Activated CD4-positive, alpha-beta memory T cell treated with anti-CD3 and anti-CD28 coated beads for 36 hours (primary cell): ENCODE data around the gene CNKSR3. TPM values are rescaled to one million over a fixed set of nuclear protein-coding genes. Genes with fewer than 3 reads are reported as not detected.

Experiments
- CTCF ChIA-PET: fragments of 350-600 bp; sonication (Branson Sonifier 250); formaldehyde crosslinking; loops from one replicate; lab custom pipeline; 2021; ENCODE audit warnings: antibody characterized with exemption, inconsistent platforms; lab: Charles Lee
- POLR2A ChIA-PET: fragments of 350-600 bp; sonication (Branson Sonifier 250); formaldehyde crosslinking; loops from one replicate; lab custom pipeline; 2021; ENCODE audit warnings: antibody characterized with exemption; lab: Charles Lee
- DNase-seq: peaks from one replicate; pipeline ENCODE4 v3.0.0-alpha.2; 2020
- H3K27ac Mint-ChIP-seq: one replicate; pipeline ENCODE4 v1.8.0; 2021; ENCODE audit warnings: mixed read lengths
- H3K27me3 Mint-ChIP-seq: one replicate; pipeline ENCODE4 v1.8.0; 2021; ENCODE audit warnings: mixed read lengths
- H3K36me3 Mint-ChIP-seq: one replicate; pipeline ENCODE4 v1.8.0; 2021; ENCODE audit warnings: mixed read lengths
- H3K4me1 Mint-ChIP-seq: one replicate; pipeline ENCODE4 v1.8.0; 2021; ENCODE audit warnings: low read depth, mixed read lengths
- H3K4me3 Mint-ChIP-seq: one replicate; pipeline ENCODE4 v1.8.0; 2021; ENCODE audit warnings: mild to moderate bottlenecking, mixed read lengths
- H3K9me3 Mint-ChIP-seq: one replicate; pipeline ENCODE4 v1.8.0; 2021; ENCODE audit warnings: mixed read lengths
- intact Hi-C: fragments of 100-400 bp; cut with micrococcal nuclease; formaldehyde crosslinking; loops from one replicate; pipeline ENCODE4 v1.15.1; 2023
- total RNA-seq, 2 experiments: library from RNA; stranded (reverse); gene quantifications; one replicate each; pipeline ENCODE4 v1.2.3, GENCODE V29; 2021

The CNKSR3 gene
- total RNA-seq, 2 experiments from 2014 or later, result 0.12 TPM

- Mint-ChIP-seq H3K36me3 (no peaks in the 10 kb centered on the region), H3K27ac (no peak overlapping the region), H3K27me3 (peaks cover 46% of the 10 kb centered on the region), H3K9me3 (no peaks in the 10 kb centered on the region), H3K4me1 (peaks cover 11% of the 10 kb centered on the region), H3K4me3 (no peak overlapping the region)
- intact Hi-C loops, result no loop called here
- DNase-seq, result no peak
- ChIA-PET POLR2A (no interaction called here), CTCF (no interaction called here)
Measured at GRCh38 chr6:154506991-154507898, 3.2 kb downstream of the CNKSR3 start.

GRCh38 chr6:154506582-154506981, 3.9 kb downstream of the CNKSR3 start:
- Mint-ChIP-seq H3K27me3 (peaks cover 40% of the 10 kb centered on the region), H3K36me3 (no peaks in the 10 kb centered on the region), H3K4me1 (peaks cover 8% of the 10 kb centered on the region), H3K9me3 (no peaks in the 10 kb centered on the region), H3K27ac (no peak overlapping the region), H3K4me3 (no peak overlapping the region)
- ChIA-PET POLR2A (no interaction called here), CTCF (no interaction called here)
- intact Hi-C loops, result no loop called here
- no peak for DNase-seq

GRCh38 chr6:154506108-154506507, 4.4 kb downstream of the CNKSR3 start:
- peaks cover 40% of the 10 kb centered on the region for H3K27me3 Mint-ChIP-seq
- ChIA-PET POLR2A (no interaction called here), CTCF (interaction anchor here (0.6 to 1.1 kb wide), 2 partner anchors 11 to 47 kb away, joined by 3 read pairs; no protein-coding TSS in a partner anchor)
- no peak overlapping the region for H3K4me3 Mint-ChIP-seq
- no peaks in the 10 kb centered on the region for H3K9me3 Mint-ChIP-seq
- H3K4me1 Mint-ChIP-seq, result peaks cover 11% of the 10 kb centered on the region
- no peaks in the 10 kb centered on the region for H3K36me3 Mint-ChIP-seq
- no peak overlapping the region for H3K27ac Mint-ChIP-seq
- intact Hi-C loops, result no loop called here
- no peak for DNase-seq

GRCh38 chr6:154504865-154505449, 5.5 kb downstream of the CNKSR3 start:
- Mint-ChIP-seq H3K36me3 (no peaks in the 10 kb centered on the region), H3K27ac (no peak overlapping the region), H3K9me3 (no peaks in the 10 kb centered on the region), H3K27me3 (peaks cover 36% of the 10 kb centered on the region), H3K4me1 (peaks cover 11% of the 10 kb centered on the region), H3K4me3 (no peak overlapping the region)
- intact Hi-C loops, result no loop called here
- ChIA-PET POLR2A (no interaction called here), CTCF (interaction anchor here (1.1 kb wide), 1 partner anchor 12 kb away, joined by 3 read pairs; no protein-coding TSS in a partner anchor)
- no peak for DNase-seq

- intact Hi-C loops, result no loop called here
Measured at GRCh38 chr6:154504102-154504501, 6.4 kb downstream of the CNKSR3 start.

GRCh38 chr6:154503658-154504057, 6.8 kb downstream of the CNKSR3 start:
- CTCF ChIA-PET, result interaction anchor here (1.2 kb wide), 1 partner anchor 12 kb away, joined by 3 read pairs; no protein-coding TSS in a partner anchor

More at GRCh38 chr6:154504102-154504501, 6.4 kb downstream of the CNKSR3 start:
- Mint-ChIP-seq H3K36me3 (no peaks in the 10 kb centered on the region), H3K27ac (no peak overlapping the region), H3K4me3 (no peak overlapping the region), H3K9me3 (no peaks in the 10 kb centered on the region), H3K4me1 (peaks cover 8% of the 10 kb centered on the region), H3K27me3 (peaks cover 35% of the 10 kb centered on the region)
- no peak for DNase-seq
- POLR2A ChIA-PET, result no interaction called here
- CTCF ChIA-PET, result interaction anchor here (1.2 kb wide), 1 partner anchor 12 kb away, joined by 3 read pairs; no protein-coding TSS in a partner anchor

GRCh38 chr6:154502553-154502952, 7.9 kb downstream of the CNKSR3 start:
- Mint-ChIP-seq H3K36me3 (no peaks in the 10 kb centered on the region), H3K4me3 (no peak overlapping the region), H3K27me3 (peaks cover 22% of the 10 kb centered on the region), H3K4me1 (peaks cover 4% of the 10 kb centered on the region), H3K9me3 (no peaks in the 10 kb centered on the region), H3K27ac (no peak overlapping the region)
- intact Hi-C loops, result no loop called here
- no peak for DNase-seq
- POLR2A ChIA-PET, result no interaction called here
- CTCF ChIA-PET, result no interaction called here

More at GRCh38 chr6:154503658-154504057, 6.8 kb downstream of the CNKSR3 start:
- intact Hi-C loops, result no loop called here
- no peak for DNase-seq
- Mint-ChIP-seq H3K27ac (no peak overlapping the region), H3K9me3 (no peaks in the 10 kb centered on the region), H3K27me3 (peaks cover 31% of the 10 kb centered on the region), H3K4me1 (peaks cover 4% of the 10 kb centered on the region), H3K36me3 (no peaks in the 10 kb centered on the region), H3K4me3 (no peak overlapping the region)
- POLR2A ChIA-PET, result no interaction called here

- Mint-ChIP-seq H3K36me3 (no peaks in the 10 kb centered on the region), H3K4me1 (peaks cover 4% of the 10 kb centered on the region), H3K27me3 (peaks cover 13% of the 10 kb centered on the region), H3K9me3 (no peaks in the 10 kb centered on the region), H3K4me3 (no peak overlapping the region), H3K27ac (no peak overlapping the region)
- CTCF ChIA-PET, result no interaction called here
- POLR2A ChIA-PET, result no interaction called here
- DNase-seq, result no peak
- intact Hi-C loops, result no loop called here
Measured at GRCh38 chr6:154501578-154501868, 9.0 kb downstream of the CNKSR3 start.

- H3K4me1 Mint-ChIP-seq, result peaks cover 4% of the 10 kb centered on the region
- peaks cover 11% of the 10 kb centered on the region for H3K27me3 Mint-ChIP-seq
- POLR2A ChIA-PET, result no interaction called here
Measured at GRCh38 chr6:154500769-154501577, 9.5 kb downstream of the CNKSR3 start.

GRCh38 chr6:154499855-154500589, 10.5 kb downstream of the CNKSR3 start:
- no peak for DNase-seq
- H3K27me3 Mint-ChIP-seq, result peaks cover 11% of the 10 kb centered on the region
- no peaks in the 10 kb centered on the region for H3K9me3 Mint-ChIP-seq
- peaks cover 4% of the 10 kb centered on the region for H3K4me1 Mint-ChIP-seq
- CTCF ChIA-PET, result interaction anchor here (1.2 kb wide), 1 partner anchor 11 kb away, joined by 3 read pairs; no protein-coding TSS in a partner anchor
- no peak overlapping the region for H3K27ac Mint-ChIP-seq
- POLR2A ChIA-PET, result no interaction called here
- intact Hi-C loops, result no loop called here
- no peak overlapping the region for H3K4me3 Mint-ChIP-seq
- no peaks in the 10 kb centered on the region for H3K36me3 Mint-ChIP-seq

More at GRCh38 chr6:154500769-154501577, 9.5 kb downstream of the CNKSR3 start:
- H3K27ac Mint-ChIP-seq, result no peak overlapping the region
- intact Hi-C loops, result no loop called here
- no peaks in the 10 kb centered on the region for H3K9me3 Mint-ChIP-seq
- no peak overlapping the region for H3K4me3 Mint-ChIP-seq
- H3K36me3 Mint-ChIP-seq, result no peaks in the 10 kb centered on the region
- no peak for DNase-seq
- CTCF ChIA-PET, result no interaction called here

- no peak for DNase-seq
- intact Hi-C loops, result no loop called here
- Mint-ChIP-seq H3K27ac (no peak overlapping the region), H3K9me3 (no peaks in the 10 kb centered on the region), H3K4me1 (peaks cover 4% of the 10 kb centered on the region), H3K4me3 (no peak overlapping the region), H3K27me3 (peaks cover 6% of the 10 kb centered on the region), H3K36me3 (no peaks in the 10 kb centered on the region)
- ChIA-PET POLR2A (no interaction called here), CTCF (interaction anchor here (1.2 kb wide), 2 partner anchors 13 to 222 kb away, joined by 3 read pairs; no protein-coding TSS in a partner anchor)
Measured at GRCh38 chr6:154498340-154498934, 12.0 kb downstream of the CNKSR3 start.
